Skeletal muscle satellite cell (primary cell): ENCODE measurements around the gene COLQ.
"Not testable (repeated sequence)": the region's sequence is repeated elsewhere in the genome, so short reads cannot be mapped to it uniquely, and the experiment has no call there.

Source experiments
- H3K27me3 ChIP-seq: 2 replicates; pipeline ENCODE4 v1.7.0; 2013; ENCODE audit warnings: low read length; ENCODE audit not compliant: control insufficient read depth, insufficient read depth
- H3K36me3 ChIP-seq: 2 replicates; pipeline ENCODE4 v1.7.0; 2013; ENCODE audit warnings: mild to moderate bottlenecking, control low read depth, low read length; ENCODE audit not compliant: insufficient read depth
- H3K4me1 ChIP-seq: 2 replicates; pipeline ENCODE4 v1.7.0; 2013; ENCODE audit warnings: low read length; ENCODE audit not compliant: control insufficient read depth, insufficient read depth
- H3K4me2 ChIP-seq: 2 replicates; pipeline ENCODE4 v1.7.0; 2013; ENCODE audit warnings: mild to moderate bottlenecking, low read length
- H3K4me3 ChIP-seq: 2 replicates; pipeline ENCODE4 v1.7.0; 2013; ENCODE audit warnings: low read length
- H3K9ac ChIP-seq: 2 replicates; pipeline ENCODE4 v1.7.0; 2013; ENCODE audit warnings: mild to moderate bottlenecking, low read depth, low read length, moderate library complexity
- H3K9me3 ChIP-seq: replicated peaks from 2 replicates; pipeline ENCODE4 v1.7.0; 2013; ENCODE audit warnings: mild to moderate bottlenecking, control low read depth, low read length

COLQ gene

GRCh38 chr3:15538345-15538744, 16.8 kb upstream of the COLQ start:
- Histone ChIP-seq H3K9me3 (no peaks in the 10 kb centered on the region), H3K4me3 (no peak overlapping the region), H3K4me2 (no peak overlapping the region), H3K36me3 (no peaks in the 10 kb centered on the region), H3K27me3 (no peaks in the 10 kb centered on the region), H3K9ac (no peak overlapping the region), H3K4me1 (no peaks in the 10 kb centered on the region)

DNA sequence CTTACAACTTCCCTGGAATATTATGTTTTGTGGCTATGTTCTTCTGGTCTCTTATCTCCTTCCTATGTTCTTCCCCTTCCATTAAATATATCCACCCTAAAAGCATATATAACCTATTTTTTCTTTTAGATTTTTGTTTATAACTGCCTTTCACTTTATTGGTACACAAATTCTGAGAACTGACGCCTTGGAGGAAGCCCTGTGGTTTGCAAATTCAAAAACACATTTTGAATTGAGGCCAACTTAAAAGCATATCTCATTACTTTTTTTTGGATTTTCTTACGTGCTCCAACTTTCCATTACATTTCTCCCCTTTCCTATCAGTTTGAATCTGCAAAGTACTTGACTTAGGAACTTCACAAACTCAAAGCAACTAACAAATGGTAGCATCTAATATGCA, 15.3 kb upstream of the COLQ start:
- no peaks in the 10 kb centered on the region for H3K36me3 ChIP-seq
- no peak overlapping the region for H3K4me3 ChIP-seq
- H3K9ac ChIP-seq: no peak overlapping the region
- H3K9me3 ChIP-seq: no peaks in the 10 kb centered on the region
- no peaks in the 10 kb centered on the region for H3K27me3 ChIP-seq
- H3K4me1 ChIP-seq: no peaks in the 10 kb centered on the region
- H3K4me2 ChIP-seq: no peak overlapping the region

DNA sequence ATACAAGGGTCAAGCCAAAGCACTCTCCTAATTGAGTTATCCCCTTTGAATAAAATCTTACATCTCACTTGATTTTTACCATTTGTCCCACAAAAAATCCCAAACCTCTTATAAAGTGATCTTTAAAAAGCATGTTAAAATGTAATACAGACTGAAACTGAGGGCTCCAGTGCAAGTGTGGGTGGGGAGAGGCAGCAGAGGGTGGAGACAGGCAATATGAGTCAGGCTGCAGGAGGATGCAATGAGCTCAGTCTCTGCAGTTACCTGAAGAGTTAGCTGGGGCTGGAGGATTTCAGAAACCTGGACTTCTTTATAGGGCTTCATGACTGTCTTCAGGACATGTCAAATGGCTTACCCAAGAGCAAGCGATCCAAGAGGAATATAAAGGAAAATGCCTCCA, 14.2 kb upstream of the COLQ start:
- no peaks in the 10 kb centered on the region for H3K27me3 ChIP-seq
- no peaks in the 10 kb centered on the region for H3K9me3 ChIP-seq
- H3K9ac ChIP-seq: no peak overlapping the region
- H3K36me3 ChIP-seq: no peaks in the 10 kb centered on the region
- no peak overlapping the region for H3K4me2 ChIP-seq
- no peak overlapping the region for H3K4me3 ChIP-seq
- H3K4me1 ChIP-seq: no peaks in the 10 kb centered on the region

- H3K4me3 ChIP-seq, H3K9me3 ChIP-seq, H3K36me3 ChIP-seq, H3K27me3 ChIP-seq, H3K4me1 ChIP-seq, H3K9ac ChIP-seq, H3K4me2 ChIP-seq: not testable (repeated sequence)
These were observed 11.1 kb upstream of the COLQ start for GRCh38 chr3:15532614-15533013.

DNA sequence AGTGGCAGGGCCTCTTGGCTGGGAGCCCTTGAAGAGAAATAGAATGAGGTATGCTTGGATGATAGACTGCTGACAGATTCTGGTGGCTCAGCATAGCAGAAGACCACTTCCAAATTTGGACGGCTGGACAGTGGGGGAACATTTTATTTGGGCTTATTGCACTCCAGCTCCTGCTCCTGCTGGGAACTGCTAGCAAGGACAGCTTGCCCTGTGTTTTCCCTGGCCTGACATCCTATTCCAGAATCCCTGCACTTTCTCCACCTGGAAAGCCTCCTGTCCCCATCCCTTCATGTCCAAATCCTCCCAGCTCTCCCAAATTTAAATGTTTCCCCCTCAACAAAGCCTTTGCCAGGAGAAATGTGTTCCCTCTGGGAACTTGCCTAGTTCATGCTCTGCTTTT, 9.8 kb upstream of the COLQ start:
- H3K27me3 ChIP-seq: no peaks in the 10 kb centered on the region
- no peak overlapping the region for H3K9ac ChIP-seq
- H3K4me1 ChIP-seq: no peaks in the 10 kb centered on the region
- no peaks in the 10 kb centered on the region for H3K36me3 ChIP-seq
- H3K4me2 ChIP-seq: no peak overlapping the region
- no peaks in the 10 kb centered on the region for H3K9me3 ChIP-seq
- H3K4me3 ChIP-seq: no peak overlapping the region

DNA sequence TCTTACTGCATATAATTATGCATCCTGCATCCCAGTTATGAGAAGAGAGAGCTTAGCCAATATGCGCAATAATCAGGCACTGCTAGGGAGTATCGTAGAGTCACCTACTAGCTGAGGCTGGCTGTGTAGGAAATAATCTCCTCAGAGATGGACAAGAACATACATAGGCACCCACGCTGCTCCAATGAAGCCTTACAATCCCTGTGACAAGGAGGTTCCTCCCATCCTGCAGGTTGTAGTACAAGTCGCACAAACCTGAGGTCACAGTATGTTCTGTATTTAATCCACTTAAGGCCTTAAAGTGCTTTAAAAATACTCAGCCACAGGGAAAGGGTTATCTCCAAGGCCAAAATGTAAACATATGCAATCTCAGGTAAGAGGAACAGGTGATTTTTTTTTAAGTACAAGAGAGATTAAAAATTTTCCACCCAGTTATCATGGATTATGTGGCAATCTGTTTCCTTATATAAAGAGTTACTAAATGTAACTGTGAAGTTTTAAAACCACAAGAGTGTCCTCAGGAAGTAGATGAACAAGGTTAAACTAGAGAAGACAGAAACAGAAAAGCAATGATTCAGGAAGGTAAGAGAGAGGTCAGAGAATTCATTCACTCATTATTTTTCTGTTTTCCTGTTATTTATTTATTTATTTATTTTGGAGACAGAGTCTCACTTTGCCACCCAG, 7.5 kb upstream of the COLQ start:
- no peak overlapping the region for H3K4me2 ChIP-seq
- H3K9ac ChIP-seq: no peak overlapping the region
- H3K4me1 ChIP-seq: no peaks in the 10 kb centered on the region
- H3K9me3 ChIP-seq: no peaks in the 10 kb centered on the region
- no peaks in the 10 kb centered on the region for H3K27me3 ChIP-seq
- no peaks in the 10 kb centered on the region for H3K36me3 ChIP-seq
- H3K4me3 ChIP-seq: no peak overlapping the region

DNA sequence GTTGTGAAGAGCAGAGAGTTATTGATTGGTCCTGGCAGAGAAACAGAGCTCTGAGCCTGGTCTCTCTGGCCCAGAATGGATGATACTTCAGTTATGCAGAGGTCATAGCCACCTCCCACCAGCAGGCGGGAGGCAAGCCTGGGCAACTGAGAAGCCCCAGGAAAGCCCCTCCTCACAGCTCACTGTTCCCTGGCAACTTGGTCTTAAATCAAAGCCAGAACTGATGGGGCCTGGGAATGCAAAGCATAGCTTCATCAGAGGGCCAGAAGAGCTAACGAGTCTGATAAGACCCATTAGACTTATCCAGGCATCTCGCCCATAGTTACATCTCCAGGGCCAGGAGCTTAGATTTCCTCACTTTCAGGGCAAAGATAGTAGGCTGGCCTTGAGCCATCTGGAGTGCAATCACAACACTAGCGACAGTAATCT, 5.5 kb upstream of the COLQ start:
- no peak overlapping the region for H3K4me2 ChIP-seq
- H3K4me1 ChIP-seq: no peaks in the 10 kb centered on the region
- H3K9ac ChIP-seq: no peak overlapping the region
- no peaks in the 10 kb centered on the region for H3K27me3 ChIP-seq
- no peak overlapping the region for H3K4me3 ChIP-seq
- no peaks in the 10 kb centered on the region for H3K9me3 ChIP-seq
- H3K36me3 ChIP-seq: no peaks in the 10 kb centered on the region

DNA sequence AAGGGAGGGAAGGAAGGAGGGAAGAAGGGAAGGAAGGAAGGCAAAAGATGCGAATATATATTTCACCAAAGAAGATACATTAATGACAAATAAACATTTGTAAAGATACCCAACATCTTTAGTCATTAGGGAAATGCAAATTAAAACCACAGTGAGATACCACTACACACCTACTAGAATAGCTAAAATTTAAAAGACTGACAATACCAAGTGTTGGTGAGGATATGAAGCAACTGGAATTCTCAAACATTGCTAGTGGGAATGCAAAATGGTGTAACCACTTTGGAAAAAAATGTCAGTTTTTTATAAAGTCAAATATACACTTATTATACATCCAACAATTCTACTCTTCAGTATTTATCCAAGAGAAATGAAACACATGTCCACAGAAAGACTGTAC, 4.3 kb upstream of the COLQ start:
- H3K4me1 ChIP-seq: no peaks in the 10 kb centered on the region

DNA sequence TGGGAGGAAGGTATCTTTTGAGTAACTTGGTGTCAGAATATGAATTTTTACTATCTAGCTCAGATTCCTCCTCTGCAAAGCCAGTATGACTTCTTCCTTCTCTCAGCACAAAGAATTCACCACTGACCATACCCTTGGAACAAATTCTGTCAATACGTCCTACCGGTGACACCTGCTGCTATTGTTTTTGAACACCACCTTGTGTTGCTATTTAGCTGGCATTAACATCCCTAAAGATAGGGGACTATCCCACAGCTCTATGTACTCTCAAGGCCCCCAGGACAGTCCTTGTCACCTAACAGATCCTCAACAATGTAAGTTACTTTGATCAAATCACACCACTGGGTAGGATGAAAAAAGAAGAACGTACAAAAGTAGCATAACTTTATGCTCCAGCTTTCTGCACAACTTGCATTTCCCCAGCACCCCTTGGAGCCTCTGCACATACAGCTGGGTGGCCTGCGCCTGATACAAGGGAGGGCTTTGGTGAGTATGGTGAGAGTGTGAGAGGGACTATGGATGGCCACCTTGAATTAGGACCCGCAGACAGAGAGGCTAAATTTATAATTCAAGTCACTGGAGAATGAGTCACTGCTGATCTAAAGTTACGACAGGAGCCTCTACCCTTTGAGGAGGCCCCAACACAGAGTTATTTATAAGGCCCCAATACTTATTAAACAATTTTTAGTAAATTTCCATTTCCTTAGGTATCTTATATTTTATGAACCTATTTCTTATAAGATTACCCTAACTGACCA, 2.3 kb upstream of the COLQ start:
- Histone ChIP-seq H3K4me1 (no peaks in the 10 kb centered on the region), H3K9me3 (no peaks in the 10 kb centered on the region), H3K4me3 (no peak overlapping the region), H3K36me3 (no peaks in the 10 kb centered on the region), H3K9ac (no peak overlapping the region), H3K27me3 (peaks cover 11% of the 10 kb centered on the region), H3K4me2 (no peak overlapping the region)

More for the DNA sequence above, 4.3 kb upstream of the COLQ start:
- no peak overlapping the region for H3K4me2 ChIP-seq
- H3K36me3 ChIP-seq: no peaks in the 10 kb centered on the region
- H3K9ac ChIP-seq: no peak overlapping the region
- no peak overlapping the region for H3K4me3 ChIP-seq
- peaks cover 6% of the 10 kb centered on the region for H3K27me3 ChIP-seq
- H3K9me3 ChIP-seq: no peaks in the 10 kb centered on the region

GRCh38 chr3:15522016-15522415, 510 bp upstream of the COLQ start:
- H3K9ac ChIP-seq: no peak overlapping the region
- H3K4me1 ChIP-seq: no peaks in the 10 kb centered on the region
- H3K4me3 ChIP-seq: no peak overlapping the region
- H3K27me3 ChIP-seq: peaks cover 11% of the 10 kb centered on the region
- H3K36me3 ChIP-seq: no peaks in the 10 kb centered on the region
- no peaks in the 10 kb centered on the region for H3K9me3 ChIP-seq
- H3K4me2 ChIP-seq: no peak overlapping the region

DNA sequence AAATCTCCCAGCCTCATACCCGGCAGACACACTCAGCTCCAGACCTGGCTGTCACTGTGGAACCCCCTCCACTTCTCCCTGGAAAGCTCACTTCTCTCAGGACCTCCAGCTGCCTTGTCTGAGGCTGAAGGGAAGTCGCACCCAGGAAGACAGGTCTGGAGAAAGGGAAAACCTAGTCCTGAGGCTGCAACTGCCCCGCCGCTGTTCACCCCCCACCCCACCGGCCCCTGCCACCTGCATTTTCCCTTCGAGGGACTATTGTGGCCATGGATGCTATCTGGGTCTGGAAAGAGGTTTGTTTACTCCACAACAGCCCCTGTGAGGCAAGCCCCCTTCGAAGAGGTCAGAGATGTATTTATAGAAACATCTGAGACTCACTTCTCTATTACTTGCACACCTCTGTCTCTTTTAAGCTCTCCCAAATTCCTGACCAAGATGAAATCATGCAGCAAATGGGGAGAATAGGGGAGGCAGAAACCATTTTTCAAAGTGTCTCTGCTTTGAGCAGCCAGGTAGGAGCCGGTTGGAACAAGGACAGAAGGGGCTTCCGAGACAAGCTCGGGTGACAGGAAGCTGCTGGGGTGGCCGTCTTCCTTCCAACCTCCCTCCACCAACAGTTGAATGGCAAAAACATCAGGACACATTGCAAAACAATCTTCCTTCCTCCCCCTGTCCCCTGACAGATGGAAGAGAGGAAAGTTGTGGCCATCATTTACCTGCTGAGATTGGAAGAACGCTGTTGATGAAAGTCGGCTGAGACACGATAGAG, 518 bp downstream of the COLQ start:
- no peaks in the 10 kb centered on the region for H3K4me1 ChIP-seq
- no peaks in the 10 kb centered on the region for H3K9me3 ChIP-seq
- no peak overlapping the region for H3K4me2 ChIP-seq
- no peak overlapping the region for H3K9ac ChIP-seq
- H3K4me3 ChIP-seq: no peak overlapping the region
- H3K36me3 ChIP-seq: no peaks in the 10 kb centered on the region
- peaks cover 11% of the 10 kb centered on the region for H3K27me3 ChIP-seq
